Endothelial cell (in vitro differentiated cells): ENCODE results near the gene FGF14. TPM values are rescaled to one million over a fixed set of nuclear protein-coding genes. Genes with fewer than 3 reads are reported as not detected.

ENCODE experiments used
- DNase-seq: peaks from one replicate; pipeline ENCODE4 v3.0.0; 2021; ENCODE audit warnings: low spot score
- H3K27ac Mint-ChIP-seq: one replicate; pipeline ENCODE4 v1.8.0; 2021; ENCODE audit warnings: mixed read lengths, inconsistent platforms; ENCODE audit not compliant: unreplicated experiment
- H3K27me3 Mint-ChIP-seq: one replicate; pipeline ENCODE4 v1.8.0; 2021; ENCODE audit warnings: mild to moderate bottlenecking, moderate library complexity, mixed read lengths, inconsistent platforms; ENCODE audit not compliant: unreplicated experiment
- H3K36me3 Mint-ChIP-seq: one replicate; pipeline ENCODE4 v1.8.0; 2021; ENCODE audit warnings: mild to moderate bottlenecking, low read depth, mixed read lengths, inconsistent platforms; ENCODE audit not compliant: unreplicated experiment
- H3K4me1 Mint-ChIP-seq: one replicate; pipeline ENCODE4 v1.8.0; 2021; ENCODE audit warnings: mild to moderate bottlenecking, mixed read lengths, inconsistent platforms; ENCODE audit not compliant: unreplicated experiment
- H3K4me3 Mint-ChIP-seq: one replicate; pipeline ENCODE4 v1.8.0; 2021; ENCODE audit warnings: mild to moderate bottlenecking, mixed read lengths, inconsistent platforms; ENCODE audit not compliant: unreplicated experiment
- H3K9me3 Mint-ChIP-seq: one replicate; pipeline ENCODE4 v1.8.0; 2021; ENCODE audit warnings: mixed read lengths, inconsistent platforms; ENCODE audit not compliant: unreplicated experiment
- CTCF ChIP-seq: fragments of 200-600 bp; sonication (generic); IDR thresholded peaks from one replicate; pipeline ENCODE4 v1.5.0; 2021; ENCODE audit warnings: antibody characterized with exemption; ENCODE audit not compliant: unreplicated experiment
- total RNA-seq: library from RNA; stranded (reverse); fragmentation: NEBNext Ultra II Directional; extraction: Animal tissue kit (Norgen Biotek cat#: 25700); gene quantifications from one replicate; pipeline ENCODE4 v1.2.1, GENCODE V29; 2021; ENCODE audit not compliant: unreplicated experiment

The FGF14 gene
- total RNA-seq, 1 donor from 2014 or later: 0.13 TPM

GRCh38 chr13:101774393-101774792 lies 627.5 kb downstream of the FGF14 start:
- Mint-ChIP-seq H3K4me1 (peaks cover 5% of the 10 kb centered on the region), H3K36me3 (no peaks in the 10 kb centered on the region), H3K9me3 (no peaks in the 10 kb centered on the region), H3K27ac (no peak overlapping the region), H3K27me3 (no peaks in the 10 kb centered on the region), H3K4me3 (no peak overlapping the region)
- DNase-seq: no peak
- TF ChIP-seq CTCF: no peak

GRCh38 chr13:101773062-101773461 lies 628.8 kb downstream of the FGF14 start:
- Mint-ChIP-seq H3K36me3 (no peaks in the 10 kb centered on the region), H3K9me3 (no peaks in the 10 kb centered on the region), H3K27me3 (no peaks in the 10 kb centered on the region), H3K4me1 (peaks cover 5% of the 10 kb centered on the region), H3K4me3 (no peak overlapping the region), H3K27ac (no peak overlapping the region)
- no peak for TF ChIP-seq CTCF
- no peak for DNase-seq

- Mint-ChIP-seq H3K4me1 (peaks cover 3% of the 10 kb centered on the region), H3K4me3 (no peak overlapping the region), H3K27me3 (no peaks in the 10 kb centered on the region), H3K36me3 (no peaks in the 10 kb centered on the region), H3K9me3 (no peaks in the 10 kb centered on the region), H3K27ac (no peak overlapping the region)
- DNase-seq: no peak
- no peak for TF ChIP-seq CTCF
Observed at GRCh38 chr13:101767131-101767530, 634.7 kb downstream of the FGF14 start.

GRCh38 chr13:101763191-101763590 lies 638.7 kb downstream of the FGF14 start:
- no peaks in the 10 kb centered on the region for H3K36me3 Mint-ChIP-seq
- H3K27me3 Mint-ChIP-seq: no peaks in the 10 kb centered on the region
- H3K4me3 Mint-ChIP-seq: no peak overlapping the region
- no peaks in the 10 kb centered on the region for H3K9me3 Mint-ChIP-seq
- no peak overlapping the region for H3K27ac Mint-ChIP-seq
- no peak for DNase-seq
- H3K4me1 Mint-ChIP-seq: peaks cover 3% of the 10 kb centered on the region
- no peak for TF ChIP-seq CTCF

- Mint-ChIP-seq H3K4me1 (no peaks in the 10 kb centered on the region), H3K27me3 (no peaks in the 10 kb centered on the region), H3K9me3 (no peaks in the 10 kb centered on the region), H3K27ac (no peak overlapping the region), H3K4me3 (no peak overlapping the region), H3K36me3 (no peaks in the 10 kb centered on the region)
- DNase-seq: no peak
- peak; percentile 57 for TF ChIP-seq CTCF
Observed at GRCh38 chr13:101757446-101758039, 644.3 kb downstream of the FGF14 start.
